Smooth muscle cell (in vitro differentiated cells): Measurements from ENCODE around the gene RASGRP2. TPM values are rescaled to one million over a fixed set of nuclear protein-coding genes. Genes with fewer than 3 reads are reported as not detected.

ENCODE experiments used
- DNase-seq: peaks from one replicate; lab custom pipeline; 2025; ENCODE audit not compliant: unreplicated experiment; lab: John Stamatoyannopoulos, UW
- H2AFZ ChIP-seq: fragments of 200-600 bp; sonication (generic); 2 replicates; pipeline ENCODE4 v1.6.0; 2016; ENCODE audit warnings: antibody characterized with exemption, low read depth, mild to moderate bottlenecking
- H3F3A ChIP-seq: fragments of 200-600 bp; sonication (generic); 2 replicates; pipeline ENCODE4 v1.6.0; 2017; ENCODE audit warnings: antibody characterized with exemption, low read depth
- H3K27ac ChIP-seq: fragments of 200-600 bp; sonication (generic); 2 replicates; pipeline ENCODE4 v1.5.1; 2016; ENCODE audit warnings: low read depth, mild to moderate bottlenecking
- H3K27me3 ChIP-seq: fragments of 200-600 bp; sonication (generic); 2 replicates; pipeline ENCODE4 v1.6.1; 2016; ENCODE audit warnings: low read depth, mild to moderate bottlenecking
- H3K36me3 ChIP-seq: fragments of 200-600 bp; sonication (generic); 2 replicates; pipeline ENCODE4 v1.5.1; 2016; ENCODE audit warnings: low read depth
- H3K4me1 ChIP-seq: fragments of 200-600 bp; sonication (generic); 2 replicates; pipeline ENCODE4 v1.5.1; 2016; ENCODE audit warnings: low read depth
- H3K4me2 ChIP-seq: fragments of 200-600 bp; sonication (generic); 2 replicates; pipeline ENCODE4 v1.6.0; 2016; ENCODE audit warnings: mild to moderate bottlenecking
- H3K4me3 ChIP-seq: fragments of 200-600 bp; sonication (generic); 2 replicates; pipeline ENCODE4 v1.5.1; 2016; ENCODE audit warnings: mild to moderate bottlenecking
- H3K79me2 ChIP-seq: fragments of 200-600 bp; sonication (generic); 2 replicates; pipeline ENCODE4 v1.6.0; 2016; ENCODE audit warnings: low read depth, mild to moderate bottlenecking
- H3K9ac ChIP-seq: fragments of 200-600 bp; sonication (generic); 2 replicates; pipeline ENCODE4 v1.6.0; 2016; ENCODE audit warnings: low read depth
- H3K9me3 ChIP-seq: fragments of 200-600 bp; sonication (generic); replicated peaks from 2 replicates; pipeline ENCODE4 v1.5.1; 2016; ENCODE audit warnings: low read depth
- H4K20me1 ChIP-seq: fragments of 200-600 bp; sonication (generic); 2 replicates; pipeline ENCODE4 v1.6.0; 2016; ENCODE audit warnings: low read depth
- CTCF ChIP-seq: fragments of 200-600 bp; sonication (generic); IDR thresholded peaks from 2 replicates; pipeline ENCODE4 v1.5.1; 2017; ENCODE audit warnings: borderline replicate concordance, mild to moderate bottlenecking, antibody characterized with exemption; ENCODE audit not compliant: insufficient read depth, poor library complexity, severe bottlenecking
- WGBS: methylation state at CpG from one replicate; pipeline ENCODE4 v1.1.7; 2016; ENCODE audit warnings: low lambda C conversion rate; 5-methylcytosine and 5-hydroxymethylcytosine counted together
- polyA plus RNA-seq: library from polyadenylated mRNA; unstranded; fragments of >200 nt; fragmentation: Nextera tagmentation; extraction: Ambion mirVana; gene quantifications from 2 replicates; pipeline ENCODE4 v1.2.1, GENCODE V29; 2016
- total RNA-seq: library from RNA; depleted of rRNA; stranded (reverse); fragments of >200 nt; gene quantifications from 2 replicates; pipeline ENCODE4 v1.2.3, GENCODE V29; 2014

The RASGRP2 gene
- total and polyA plus RNA-seq, 2 experiments from 2014 or later, result 0.78 to 2.9 TPM

- Histone ChIP-seq H3K27ac (no peak overlapping the region), H3K9ac (no peak overlapping the region), H3K79me2 (no peaks in the 10 kb centered on the region), H3K4me3 (peak overlapping the region; percentile 46), H3F3A (no peaks in the 10 kb centered on the region), H3K9me3 (no peaks in the 10 kb centered on the region), H4K20me1 (no peaks in the 10 kb centered on the region), H2AFZ (no peak overlapping the region), H3K4me1 (peaks cover 22% of the 10 kb centered on the region), H3K4me2 (peak overlapping the region; percentile 98), H3K36me3 (no peaks in the 10 kb centered on the region), H3K27me3 (peaks cover 44% of the 10 kb centered on the region)
- TF ChIP-seq CTCF, result peak; percentile 90
- DNase-seq, result peak; percentile 24
- 3% methylated on average over 35 of the region's 58 CpGs for WGBS
Measured at GRCh38 chr11:64742889-64743590, 902 bp downstream of the RASGRP2 start.

GRCh38 chr11:64742087-64742888 is 1.7 kb downstream of the RASGRP2 start:
- Histone ChIP-seq H3F3A (no peaks in the 10 kb centered on the region), H2AFZ (no peak overlapping the region), H3K9me3 (no peaks in the 10 kb centered on the region), H3K4me3 (peak overlapping the region; percentile 46), H3K36me3 (no peaks in the 10 kb centered on the region), H3K4me2 (peak overlapping the region; percentile 98), H3K27me3 (peaks cover 44% of the 10 kb centered on the region), H3K27ac (no peak overlapping the region), H4K20me1 (no peaks in the 10 kb centered on the region), H3K9ac (no peak overlapping the region), H3K4me1 (peaks cover 22% of the 10 kb centered on the region), H3K79me2 (no peaks in the 10 kb centered on the region)
- WGBS, result 8% methylated on average over 54 of the region's 54 CpGs
- no peak for TF ChIP-seq CTCF
- DNase-seq, result no peak

- no peaks in the 10 kb centered on the region for H3K79me2 ChIP-seq
- H3K36me3 ChIP-seq, result no peaks in the 10 kb centered on the region
- no peaks in the 10 kb centered on the region for H3K9me3 ChIP-seq
- no peak overlapping the region for H3K27ac ChIP-seq
- H3F3A ChIP-seq, result no peaks in the 10 kb centered on the region
- H3K4me2 ChIP-seq, result no peak overlapping the region
- peaks cover 22% of the 10 kb centered on the region for H3K4me1 ChIP-seq
- peaks cover 44% of the 10 kb centered on the region for H3K27me3 ChIP-seq
- DNase-seq, result no peak
- 27% methylated on average over 23 of the region's 24 CpGs for WGBS
- no peak for TF ChIP-seq CTCF
- no peak overlapping the region for H3K4me3 ChIP-seq
- no peak overlapping the region for H2AFZ ChIP-seq
- no peak overlapping the region for H3K9ac ChIP-seq
- H4K20me1 ChIP-seq, result no peaks in the 10 kb centered on the region
Measured at GRCh38 chr11:64741375-64742086, 2.4 kb downstream of the RASGRP2 start.
